Fibroblast of skin of left quadriceps (primary cell): ENCODE data around the gene RGS3.
"Not testable (repeated sequence)": the region's sequence is repeated elsewhere in the genome, so short reads cannot be mapped to it uniquely, and the experiment has no call there.

ENCODE experiments used
- DNase-seq, 2 experiments: peaks; one replicate each; pipeline ENCODE4 v3.0.0-alpha.2; 2013; ENCODE audit warnings: low read depth in 2 of 2

RGS3 gene

DNA sequence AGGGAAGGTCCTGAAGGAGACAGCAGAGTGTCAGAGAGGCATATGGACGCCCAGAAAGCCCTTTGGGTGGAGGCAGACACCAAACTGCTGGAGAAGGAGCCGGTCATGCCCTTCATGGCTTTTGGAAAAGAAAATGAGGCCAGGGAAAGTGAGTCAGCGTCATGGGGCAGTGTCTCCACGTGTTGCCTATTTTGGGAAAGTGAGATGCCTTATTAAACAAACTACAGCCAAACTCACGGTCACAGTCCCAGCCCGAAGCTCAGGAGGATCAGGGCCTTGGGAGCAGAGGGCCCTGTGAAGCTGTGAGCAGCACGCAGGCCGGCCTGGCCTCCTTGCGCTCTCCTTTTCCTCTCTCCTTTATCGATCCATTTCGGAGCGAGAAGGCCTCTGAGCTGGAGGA is 25.0 kb downstream of the RGS3 start:
- no peak for DNase-seq

DNA sequence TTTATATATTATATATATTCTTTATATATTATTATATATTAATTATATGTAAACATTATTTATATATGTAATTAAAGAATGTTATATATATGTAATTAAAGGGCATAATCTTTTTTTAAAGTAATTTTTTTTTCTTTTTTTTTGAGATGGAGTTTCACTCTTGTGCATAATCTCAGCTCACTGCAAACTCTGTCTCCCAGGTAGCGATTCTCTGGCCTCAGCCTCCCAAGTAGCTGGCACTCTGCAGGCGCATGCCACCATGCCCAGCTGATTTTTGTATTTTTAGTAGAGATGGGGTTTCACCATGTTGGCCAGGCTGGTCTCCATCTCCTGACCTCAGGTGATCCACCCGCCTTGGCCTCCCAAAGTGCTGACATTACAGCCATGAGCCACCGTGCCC is 27.6 kb downstream of the RGS3 start:
- not testable (repeated sequence) for DNase-seq

DNA sequence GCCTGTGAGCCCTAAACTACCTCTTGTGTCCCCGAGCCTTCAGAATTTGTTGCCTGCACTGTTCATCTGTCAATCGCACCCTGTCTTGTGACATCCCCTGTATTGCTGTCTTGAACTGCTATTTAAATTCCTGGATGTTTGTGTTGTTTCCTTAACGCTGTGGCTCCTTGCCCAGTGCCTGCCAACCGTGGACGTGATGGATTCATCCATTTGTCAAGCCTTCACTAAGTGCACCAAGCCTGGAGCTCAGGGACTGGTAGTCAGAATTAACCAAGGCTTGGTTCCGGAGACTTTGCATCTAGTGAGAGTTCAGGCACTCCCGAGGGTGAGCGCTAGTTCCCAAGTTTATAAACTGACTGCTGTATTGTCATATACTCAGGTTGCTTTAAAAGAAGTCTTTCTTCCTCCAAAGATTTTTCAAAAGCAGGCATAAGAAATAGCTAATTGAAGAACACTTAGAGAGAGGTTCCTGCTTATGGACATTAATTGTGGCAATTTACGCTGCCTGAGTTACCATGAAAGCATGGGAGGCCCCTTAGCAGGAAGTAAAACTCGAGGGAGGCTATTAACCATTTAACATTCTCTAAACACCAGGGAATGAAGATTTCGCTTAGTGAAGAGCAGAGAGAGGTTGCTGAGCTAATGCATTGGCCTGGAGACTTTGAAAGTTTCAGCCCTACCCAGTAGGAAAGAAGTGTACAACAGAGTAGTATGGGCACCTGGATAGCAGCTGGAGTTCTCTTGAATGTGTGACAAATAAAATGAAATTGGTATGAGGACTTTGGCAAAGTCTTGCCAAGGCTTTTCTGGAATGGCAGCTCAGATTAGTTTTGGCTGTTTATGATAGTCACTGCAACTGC is 29.0 kb downstream of the RGS3 start:
- no peak for DNase-seq

DNA sequence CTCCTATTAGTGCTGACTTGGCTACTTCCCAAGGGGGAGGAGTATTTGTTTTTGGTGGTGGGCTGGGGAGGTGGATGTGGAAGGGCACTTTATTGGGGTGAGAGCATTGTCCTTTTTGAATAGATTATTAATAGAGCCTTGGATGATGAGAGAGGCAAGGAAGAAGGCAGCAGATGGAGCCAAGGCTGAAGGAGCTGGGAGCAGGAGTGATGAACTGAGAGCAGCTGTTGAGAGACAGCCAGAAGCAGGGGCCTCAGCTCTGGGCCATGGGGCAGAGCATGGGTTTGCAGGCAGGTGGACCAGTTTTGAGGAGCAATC is 29.6 kb downstream of the RGS3 start:
- DNase-seq, result no peak

DNA sequence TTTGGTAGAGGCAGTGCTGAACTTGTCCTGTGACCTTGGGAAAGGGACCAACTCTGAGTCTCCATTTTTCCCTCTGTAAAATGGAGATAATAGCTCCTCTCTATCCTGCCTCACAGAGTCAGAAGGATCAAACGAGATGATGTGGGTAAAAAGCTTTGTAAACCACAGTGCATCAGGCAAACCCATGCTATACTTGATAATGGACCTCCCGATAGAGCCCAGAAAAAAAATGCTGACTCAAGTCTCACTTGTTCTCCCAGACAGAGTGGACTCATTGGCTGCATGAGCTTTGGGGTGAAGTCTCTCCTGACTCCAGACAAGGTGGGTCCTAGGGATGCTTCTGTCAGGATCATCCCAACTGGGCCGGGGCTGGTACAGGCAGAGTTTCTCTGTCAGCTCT is 32.0 kb downstream of the RGS3 start:
- no peak for DNase-seq

DNA sequence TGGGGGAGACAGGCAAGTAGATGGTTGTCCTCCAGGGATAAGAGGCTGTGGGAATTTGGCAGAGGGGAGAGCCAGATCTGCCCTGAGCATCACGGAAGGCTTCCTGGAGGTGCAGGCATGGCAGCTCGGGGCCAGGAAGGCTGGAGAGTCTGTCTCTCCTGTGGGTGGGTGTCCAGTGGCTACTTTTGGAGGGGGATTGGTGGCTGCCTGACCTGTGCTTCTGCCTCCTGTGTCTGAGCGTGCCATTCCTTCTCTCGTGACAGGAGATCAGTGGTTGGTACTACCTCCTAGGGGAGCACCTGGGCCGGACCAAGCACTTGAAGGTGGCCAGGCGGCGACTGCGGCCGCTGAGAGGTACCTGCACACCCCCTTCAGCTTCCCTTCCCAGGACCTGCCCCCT is 33.5 kb downstream of the RGS3 start:
- no peak for DNase-seq

DNA sequence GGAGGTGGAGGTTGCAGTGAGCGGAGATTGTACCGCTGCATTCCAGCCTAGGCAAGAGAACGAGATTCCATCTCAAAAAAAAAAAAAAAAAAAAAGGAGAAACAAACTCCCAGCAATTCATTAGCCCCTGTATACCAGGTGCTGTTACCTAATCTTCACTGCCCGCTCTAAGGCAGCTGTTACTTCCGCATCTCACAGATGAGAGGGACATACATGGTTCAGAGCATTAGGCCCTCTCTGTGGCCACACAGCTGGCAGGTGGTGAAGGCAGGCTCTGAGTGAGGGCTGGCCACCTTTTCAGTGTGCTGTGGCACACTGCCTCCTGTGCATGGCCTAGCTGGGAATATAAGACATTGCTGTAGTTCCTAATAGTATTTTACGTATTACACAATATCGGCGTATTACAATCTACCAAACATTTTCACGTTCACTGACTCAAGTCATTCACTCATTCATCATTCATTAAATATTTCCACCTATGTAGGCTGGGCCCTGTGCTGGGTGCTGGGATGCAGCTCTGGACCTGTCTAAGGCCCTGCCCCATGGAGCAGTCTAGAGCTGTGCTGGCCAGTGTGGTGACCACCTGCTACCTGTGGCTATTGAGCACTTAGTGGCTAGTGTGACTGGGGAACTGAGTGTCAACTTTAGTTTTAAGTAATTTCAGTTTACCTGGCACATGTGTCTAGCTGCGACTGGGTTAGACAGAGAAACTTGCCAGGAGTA is 35.8 kb downstream of the RGS3 start:
- DNase-seq, result no peak

DNA sequence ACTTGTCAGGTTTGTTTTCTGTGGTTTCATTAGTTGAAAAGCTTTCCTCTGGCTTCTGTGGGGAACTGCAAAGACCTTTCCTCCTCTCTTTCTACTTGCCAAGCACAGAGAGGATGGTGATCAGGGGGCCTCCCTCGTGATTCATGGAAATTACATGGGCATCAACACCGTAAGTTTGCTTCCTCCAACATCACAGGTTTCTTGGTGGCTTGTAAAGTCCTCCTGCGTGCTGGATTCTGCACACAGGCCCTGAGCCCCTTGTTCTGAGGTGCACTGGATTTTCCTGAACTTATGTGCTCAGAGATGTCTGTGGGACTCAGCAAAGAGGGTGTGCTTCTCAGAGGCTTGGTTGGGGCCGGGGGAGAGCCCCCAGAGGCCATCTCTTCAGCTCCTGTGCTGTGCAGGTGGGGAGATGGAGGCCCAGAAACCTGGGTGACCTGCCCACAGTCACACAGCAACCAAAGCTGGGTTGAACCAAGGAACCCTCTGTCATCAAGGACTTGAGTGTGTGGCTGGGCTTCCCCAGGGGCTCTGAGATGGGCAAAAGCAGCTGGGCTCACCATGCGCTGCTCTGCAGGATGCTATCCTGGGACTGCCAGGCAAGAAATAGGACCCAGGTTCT is 36.5 kb downstream of the RGS3 start:
- no peak for DNase-seq

DNA sequence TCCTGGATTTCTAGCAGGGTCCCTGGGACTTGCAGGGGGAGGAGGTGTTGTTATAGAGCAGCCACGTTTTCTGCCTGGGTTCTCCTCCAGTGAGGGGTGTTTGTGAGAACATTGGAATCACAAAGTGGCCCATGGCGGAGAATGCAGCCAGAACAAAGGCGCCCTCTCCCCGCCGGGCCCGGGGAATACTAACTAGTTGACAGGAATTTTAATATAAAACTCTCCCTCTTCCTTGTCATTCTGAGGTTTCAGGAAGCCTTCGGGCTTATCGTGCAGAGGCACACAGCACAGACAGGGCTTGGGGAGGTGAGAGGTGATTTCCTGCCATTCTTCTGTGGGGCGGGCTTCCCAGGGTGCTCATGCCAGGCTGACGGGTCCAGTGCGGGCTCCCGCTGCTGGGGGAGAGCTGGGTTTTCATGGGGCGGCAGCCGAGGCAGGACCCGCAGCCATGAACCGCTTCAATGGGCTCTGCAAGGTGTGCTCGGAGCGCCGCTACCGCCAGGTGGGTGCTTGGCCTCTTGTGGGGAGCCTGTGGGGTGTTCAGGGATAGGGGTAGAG is 37.7 kb downstream of the RGS3 start:
- DNase-seq, result no peak

DNA sequence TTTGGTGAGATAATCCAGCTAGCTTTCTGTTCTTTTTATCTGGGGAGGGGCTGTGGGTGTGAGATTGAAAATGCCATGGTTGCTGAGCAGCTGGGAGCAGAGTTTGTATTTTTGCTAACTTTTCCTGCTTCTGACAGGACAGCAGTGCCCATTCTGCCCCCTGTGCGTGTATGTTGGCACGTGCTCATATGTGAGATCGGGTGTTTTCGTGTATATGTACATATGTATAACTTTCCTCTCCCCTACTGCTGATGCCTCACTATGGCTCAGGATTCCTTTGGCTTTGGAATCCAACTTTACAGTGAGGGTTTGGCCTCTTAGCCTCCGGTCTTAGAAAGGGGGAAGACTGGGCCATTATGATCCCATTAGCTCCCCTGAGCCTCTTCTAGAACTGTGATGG is 38.3 kb downstream of the RGS3 start:
- DNase-seq, result no peak

DNA sequence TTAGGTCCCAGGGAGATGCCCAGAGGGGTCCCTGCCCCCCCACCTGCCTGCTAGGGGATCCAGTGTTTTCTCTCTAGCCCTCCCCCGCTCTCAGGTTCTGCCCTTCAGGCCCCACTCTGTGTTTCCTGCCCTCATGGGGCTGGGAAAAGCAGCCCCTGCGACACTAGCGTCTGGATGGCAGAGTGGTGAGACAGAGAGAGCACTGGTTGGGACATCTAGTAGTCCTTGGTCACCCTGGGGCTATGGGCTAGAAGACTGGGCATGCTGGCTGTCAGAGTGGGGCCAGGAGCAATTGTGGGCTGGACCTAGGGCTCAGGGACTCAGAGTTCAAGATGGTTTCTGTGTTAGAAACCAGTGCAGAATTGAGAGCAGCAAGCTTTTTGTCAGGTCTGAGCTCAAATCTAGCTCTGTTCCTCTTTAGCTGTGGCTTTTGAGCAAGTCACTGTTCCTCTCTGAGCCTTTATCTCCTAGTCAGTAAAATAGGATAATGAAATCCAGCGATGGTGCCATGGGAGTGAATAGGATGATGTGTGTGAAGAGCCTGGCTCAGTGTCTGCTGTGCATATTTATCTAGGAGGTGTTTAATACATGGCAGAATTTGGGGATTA is 39.0 kb downstream of the RGS3 start:
- DNase-seq, result no peak

DNA sequence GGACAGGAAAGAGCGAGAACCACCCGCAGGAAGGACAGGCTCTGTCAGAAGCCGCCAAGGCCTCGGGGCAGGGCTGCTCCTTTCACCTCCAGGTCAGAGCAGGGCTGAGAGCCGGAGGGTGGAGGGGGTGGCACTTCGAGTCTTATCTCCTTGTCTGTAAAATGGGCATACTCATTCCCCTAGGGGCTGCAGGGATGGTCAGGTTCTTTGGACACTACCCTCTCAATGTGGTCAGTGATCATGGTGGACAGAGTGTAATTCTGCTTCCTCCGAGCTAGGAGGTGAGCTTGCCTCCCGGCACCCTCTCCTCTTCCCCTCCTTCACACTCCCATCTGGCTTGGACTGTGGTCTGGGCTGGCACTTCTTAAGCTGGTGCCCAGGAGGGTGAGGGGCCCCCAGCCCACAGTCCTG is 39.6 kb downstream of the RGS3 start:
- no peak for DNase-seq

DNA sequence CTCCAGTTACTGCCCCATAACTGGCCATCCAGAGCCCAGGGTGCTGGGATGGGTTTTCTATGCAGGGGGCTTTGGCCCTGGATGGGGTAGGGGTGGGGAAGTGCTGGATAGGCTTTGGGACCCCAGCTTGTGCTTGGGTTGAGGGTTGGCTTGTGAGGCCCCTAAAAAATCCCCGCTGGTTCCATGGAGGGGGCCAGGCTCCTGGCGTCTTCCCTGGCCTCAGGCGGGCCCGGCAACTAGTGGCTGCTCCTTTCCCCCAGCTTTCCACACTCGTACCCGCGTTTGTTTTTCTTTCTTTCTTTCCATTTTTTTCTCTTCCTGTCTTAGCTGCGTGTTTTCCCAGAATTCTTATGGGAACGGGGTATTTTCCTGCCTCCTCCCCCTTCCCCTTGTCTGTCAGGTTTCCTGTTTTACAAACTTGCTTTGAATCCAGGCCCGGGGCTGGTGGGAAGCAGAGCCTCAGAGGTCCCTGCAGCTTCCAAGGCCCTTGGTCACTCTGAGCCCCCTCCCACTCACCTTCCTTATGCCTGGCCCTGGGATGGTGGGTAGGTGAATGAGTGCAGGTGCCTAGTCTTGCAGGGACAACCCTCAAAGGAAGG is 40.2 kb downstream of the RGS3 start:
- no peak for DNase-seq

DNA sequence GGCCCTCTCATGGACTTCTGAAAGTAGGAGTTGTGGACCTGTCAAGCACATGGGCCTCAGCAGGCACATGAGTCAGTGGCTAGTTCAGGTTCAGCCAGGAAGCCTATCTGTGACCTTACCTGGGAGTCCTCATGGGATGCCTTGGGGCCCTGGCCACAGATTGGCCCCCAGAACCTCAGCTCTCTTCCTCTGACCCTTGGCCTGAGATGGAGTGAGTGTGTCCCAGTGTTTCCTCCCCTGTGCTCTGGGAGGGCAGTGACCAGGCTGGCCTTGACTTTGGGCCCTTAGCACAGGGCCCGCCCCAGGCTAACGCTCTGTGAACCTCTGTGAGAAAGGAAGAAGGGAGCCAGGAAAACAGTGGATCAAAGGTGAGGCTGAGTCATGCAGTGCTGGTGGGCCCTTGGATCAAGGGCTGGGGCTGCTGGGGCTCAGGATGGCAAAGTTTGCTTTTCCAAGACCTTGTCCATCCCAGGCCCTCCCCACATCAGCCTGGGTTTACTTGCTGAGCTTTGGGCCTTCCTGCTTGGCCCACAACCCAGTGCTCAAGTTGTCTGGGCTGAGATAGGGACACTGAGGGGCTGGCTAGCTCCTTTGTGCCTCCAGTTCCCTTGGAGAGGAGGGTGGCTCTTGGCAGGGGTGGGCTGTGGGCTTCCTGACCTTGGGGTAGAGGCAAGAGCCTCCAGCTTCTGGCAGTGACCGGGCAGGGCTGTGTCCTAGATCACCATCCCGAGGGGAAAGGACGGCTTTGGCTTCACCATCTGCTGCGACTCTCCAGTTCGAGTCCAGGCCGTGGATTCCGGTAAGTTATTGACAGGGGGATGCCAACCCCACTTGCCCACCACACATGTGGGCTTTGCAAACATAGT is 41.4 kb downstream of the RGS3 start:
- no peak for DNase-seq

DNA sequence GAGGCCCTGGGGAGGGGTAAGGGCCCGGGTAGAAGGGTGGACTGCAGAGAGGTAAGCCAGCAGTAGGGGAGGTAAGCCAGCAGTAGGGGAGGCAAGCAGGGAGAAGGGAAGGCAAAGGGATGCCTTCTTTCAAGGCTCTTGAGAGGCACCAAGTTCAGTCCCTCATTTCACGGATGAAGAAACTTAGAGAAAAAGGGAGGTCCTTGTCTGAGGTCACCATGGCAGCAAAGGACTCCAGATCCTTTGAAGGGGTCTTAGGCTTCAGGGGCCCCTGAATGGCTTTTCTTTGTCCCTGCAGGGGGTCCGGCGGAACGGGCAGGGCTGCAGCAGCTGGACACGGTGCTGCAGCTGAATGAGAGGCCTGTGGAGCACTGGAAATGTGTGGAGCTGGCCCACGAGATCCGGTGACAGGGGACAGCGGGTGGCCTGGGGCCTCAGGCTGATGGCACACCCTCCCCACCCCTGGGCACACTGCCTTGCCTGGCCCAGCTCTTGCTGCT is 42.6 kb downstream of the RGS3 start:
- DNase-seq, result no peak

DNA sequence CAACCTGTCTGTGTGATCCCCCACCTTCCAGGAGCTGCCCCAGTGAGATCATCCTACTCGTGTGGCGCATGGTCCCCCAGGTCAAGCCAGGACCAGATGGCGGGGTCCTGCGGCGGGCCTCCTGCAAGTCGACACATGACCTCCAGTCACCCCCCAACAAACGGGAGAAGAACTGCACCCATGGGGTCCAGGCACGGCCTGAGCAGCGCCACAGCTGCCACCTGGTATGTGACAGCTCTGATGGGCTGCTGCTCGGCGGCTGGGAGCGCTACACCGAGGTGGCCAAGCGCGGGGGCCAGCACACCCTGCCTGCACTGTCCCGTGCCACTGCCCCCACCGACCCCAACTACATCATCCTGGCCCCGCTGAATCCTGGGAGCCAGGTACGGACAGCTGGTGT is 43.7 kb downstream of the RGS3 start:
- DNase-seq, result no peak

DNA sequence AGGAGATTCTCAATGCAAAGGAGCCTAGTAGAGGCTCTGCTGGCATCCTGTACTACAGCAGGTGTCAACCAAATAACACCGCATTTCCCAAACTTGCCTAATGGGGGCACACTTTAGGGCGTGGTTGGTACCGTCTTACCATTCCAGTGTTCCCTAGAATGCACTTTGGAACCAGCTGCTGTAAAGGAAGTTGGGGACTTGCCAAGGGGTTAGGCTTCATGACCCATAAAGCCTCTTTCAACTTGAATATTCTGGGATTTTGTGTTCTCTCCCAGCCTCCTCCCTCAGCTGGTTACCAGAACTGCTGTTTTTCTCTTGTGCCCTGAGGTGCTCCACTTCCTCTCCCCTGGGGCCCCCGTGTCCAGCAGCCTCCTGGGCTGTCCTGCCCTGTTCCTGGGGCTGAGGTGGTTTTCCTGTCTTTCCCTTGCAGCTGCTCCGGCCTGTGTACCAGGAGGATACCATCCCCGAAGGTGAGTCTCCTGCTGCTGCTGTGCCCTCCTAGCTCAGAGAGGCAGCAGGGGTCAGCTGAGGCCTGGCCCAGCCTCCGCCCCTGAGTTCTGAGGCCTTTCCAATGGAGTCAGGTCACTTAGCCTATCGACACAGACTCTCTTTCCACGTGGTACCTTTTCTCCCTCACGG is 44.7 kb downstream of the RGS3 start:
- no peak for DNase-seq

DNA sequence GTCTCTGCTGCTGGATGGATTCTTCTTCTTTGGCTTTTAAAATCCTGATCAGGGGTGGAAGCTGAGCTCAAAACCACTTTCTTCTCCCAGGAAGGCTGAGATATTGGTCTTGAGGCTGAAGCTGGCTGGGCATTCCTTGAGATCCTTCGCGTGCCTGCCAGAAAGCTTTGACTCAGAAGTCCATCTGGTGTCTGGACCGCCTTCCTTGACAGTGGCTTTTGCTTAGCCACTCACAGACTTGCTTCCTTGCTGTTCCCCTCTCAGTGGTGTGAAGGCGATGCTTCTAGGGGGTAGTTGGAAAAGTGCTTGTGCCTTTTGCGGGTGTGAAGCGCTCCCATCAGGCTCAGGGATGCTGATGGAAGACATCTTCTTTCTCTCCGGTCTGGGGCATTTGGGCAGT is 45.9 kb downstream of the RGS3 start:
- no peak for DNase-seq

DNA sequence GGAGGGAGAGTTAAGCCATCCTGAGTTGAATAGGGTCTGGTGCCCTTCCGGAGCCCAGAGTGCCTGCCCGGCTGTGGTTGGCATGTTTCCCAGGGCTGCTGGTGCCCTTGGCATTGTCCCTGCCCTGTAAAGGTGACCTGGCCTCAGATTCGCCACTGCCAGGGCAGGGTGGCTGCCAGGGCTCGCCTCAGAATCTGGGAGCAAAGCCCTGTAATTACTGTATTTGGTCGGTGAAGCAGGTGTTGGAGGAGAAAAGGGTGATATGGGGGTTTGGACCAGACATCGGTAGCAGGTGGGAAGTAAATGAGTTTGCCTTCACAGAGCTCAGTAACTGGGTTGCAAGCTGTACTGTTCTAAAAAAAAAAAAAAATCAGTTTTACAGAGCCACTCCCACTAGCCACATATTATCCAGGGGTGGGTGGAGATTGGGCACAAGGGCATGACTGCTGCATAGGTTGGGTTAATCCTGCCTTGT is 47.6 kb downstream of the RGS3 start:
- DNase-seq, result no peak
